Effector CD8-positive, alpha-beta T cell (primary cell): ENCODE data around the gene TP53TG5.
A peak's percentile ranks its signal among the peaks of the same experiment; 100 is the strongest.
"Not testable (repeated sequence)": the region's sequence is repeated elsewhere in the genome, so short reads cannot be mapped to it uniquely, and the experiment has no call there.

ENCODE experiments used
- DNase-seq: peaks from one replicate; lab custom pipeline; 2025; lab: John Stamatoyannopoulos, UW

Gene TP53TG5

GRCh38 chr20:45366192-45366591, 11.9 kb downstream of the TP53TG5 start:
- DNase-seq: no peak

GRCh38 chr20:45365444-45365970, 12.6 kb downstream of the TP53TG5 start:
- DNase-seq: no peak

GRCh38 chr20:45363611-45364492, 14.3 kb downstream of the TP53TG5 start:
- DNase-seq: no peak

GRCh38 chr20:45362804-45363610, 15.1 kb downstream of the TP53TG5 start, which contains the start of gene SYS1:
TSS of gene SYS1 (plus strand) at chr20:45363156. CDS start at chr20:45363532, 376 bp downstream.
- peak; percentile 97 for DNase-seq

GRCh38 chr20:45361793-45362192, 16.3 kb downstream of the TP53TG5 start:
- DNase-seq: no peak

GRCh38 chr20:45359406-45360148, 18.5 kb downstream of the TP53TG5 start:
- DNase-seq: no peak

- no peak for DNase-seq
These were observed 19.1 kb downstream of the TP53TG5 start for GRCh38 chr20:45359069-45359405.

- no peak for DNase-seq
These were observed 19.6 kb downstream of the TP53TG5 start for GRCh38 chr20:45358282-45359068.

- no peak for DNase-seq
These were observed 22.7 kb downstream of the TP53TG5 start for GRCh38 chr20:45355209-45356084.

- no peak for DNase-seq
These were observed 23.5 kb downstream of the TP53TG5 start for GRCh38 chr20:45354423-45355208.

- no peak for DNase-seq
These were observed 24.4 kb downstream of the TP53TG5 start for GRCh38 chr20:45353746-45354145.

- no peak for DNase-seq
These were observed 25.4 kb downstream of the TP53TG5 start for GRCh38 chr20:45352729-45353128.

GRCh38 chr20:45350795-45351194, 27.3 kb downstream of the TP53TG5 start:
- DNase-seq: not testable (repeated sequence)

GRCh38 chr20:45350217-45350616, 27.9 kb downstream of the TP53TG5 start:
- no peak for DNase-seq

- peak; percentile 40 for DNase-seq
These were observed 30.0 kb downstream of the TP53TG5 start, which contains the start of gene SDC4 for GRCh38 chr20:45347936-45348778. TSS of gene SDC4 (minus strand) at chr20:45348424. CDS start at chr20:45348384, 40 bp downstream.

GRCh38 chr20:45347297-45347935, 30.7 kb downstream of the TP53TG5 start:
- DNase-seq: no peak

- no peak for DNase-seq
These were observed 31.3 kb downstream of the TP53TG5 start for GRCh38 chr20:45346851-45347250.

GRCh38 chr20:45346291-45346718, 31.8 kb downstream of the TP53TG5 start:
- no peak for DNase-seq
